GDM1 (cell line): ENCODE data around the gene COQ4.
A peak's percentile ranks its signal among the peaks of the same experiment; 100 is the strongest.

ENCODE experiments used
- DNase-seq: peaks from one replicate; lab custom pipeline; 2025; lab: John Stamatoyannopoulos, UW

The COQ4 gene

DNA sequence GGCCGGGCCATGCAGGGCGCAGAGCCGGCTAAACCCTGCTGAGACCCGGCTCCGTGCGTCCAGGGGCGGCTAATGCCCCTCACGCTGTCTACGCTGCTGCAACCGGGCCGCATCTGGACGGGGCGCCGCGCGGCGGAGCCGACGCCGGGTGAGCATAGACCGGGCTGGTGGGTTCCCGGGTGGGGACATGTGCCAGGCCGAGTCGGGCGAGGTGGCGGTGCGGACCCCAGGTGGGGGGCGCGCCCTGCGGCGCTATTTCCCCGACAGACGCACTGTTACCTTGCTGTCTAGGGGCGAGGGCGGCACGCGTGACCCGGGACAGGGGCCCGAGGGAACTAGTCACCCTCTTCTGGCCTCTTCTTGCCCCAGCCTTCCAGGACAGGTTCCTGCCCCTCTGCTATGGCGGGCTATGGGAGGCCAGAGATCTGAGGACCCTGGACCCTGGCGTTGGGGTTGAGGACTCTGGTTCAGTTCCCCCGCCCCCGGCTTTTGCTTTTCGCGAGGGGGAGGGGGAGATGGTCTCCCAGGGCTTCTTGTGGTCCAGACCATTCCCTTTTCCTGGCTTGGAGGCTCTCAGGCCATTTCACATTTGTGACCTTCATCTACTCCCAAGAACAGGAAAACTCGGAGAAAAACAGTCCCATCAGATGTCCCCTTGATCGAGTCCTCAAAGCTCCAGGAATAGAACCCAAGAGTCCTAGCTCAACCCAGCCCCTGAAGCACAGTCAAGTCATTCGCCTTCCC is 18.2 kb downstream of the COQ4 start:
- DNase-seq = no peak

DNA sequence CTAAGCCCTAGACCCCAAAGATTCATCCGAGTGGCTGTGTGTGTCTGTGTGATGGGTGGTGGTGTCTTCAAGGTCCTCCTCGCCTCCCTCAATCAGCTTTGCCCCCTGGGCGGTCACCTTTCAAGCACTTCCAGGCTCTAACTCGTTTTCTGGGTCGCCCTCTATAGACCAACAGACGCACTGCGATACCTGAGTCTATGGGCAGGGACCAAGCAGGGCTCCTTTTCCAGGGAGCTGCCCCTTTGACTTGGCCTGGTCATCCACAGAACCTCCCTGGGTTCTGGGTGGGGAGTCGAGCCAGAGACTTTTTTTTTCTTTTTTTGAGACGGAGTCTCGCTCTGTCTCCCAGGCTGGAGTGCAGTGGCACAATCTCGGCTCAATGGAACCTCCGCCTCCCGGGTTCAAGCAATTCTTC is 18.8 kb downstream of the COQ4 start:
- peak; percentile 42 for DNase-seq

DNA sequence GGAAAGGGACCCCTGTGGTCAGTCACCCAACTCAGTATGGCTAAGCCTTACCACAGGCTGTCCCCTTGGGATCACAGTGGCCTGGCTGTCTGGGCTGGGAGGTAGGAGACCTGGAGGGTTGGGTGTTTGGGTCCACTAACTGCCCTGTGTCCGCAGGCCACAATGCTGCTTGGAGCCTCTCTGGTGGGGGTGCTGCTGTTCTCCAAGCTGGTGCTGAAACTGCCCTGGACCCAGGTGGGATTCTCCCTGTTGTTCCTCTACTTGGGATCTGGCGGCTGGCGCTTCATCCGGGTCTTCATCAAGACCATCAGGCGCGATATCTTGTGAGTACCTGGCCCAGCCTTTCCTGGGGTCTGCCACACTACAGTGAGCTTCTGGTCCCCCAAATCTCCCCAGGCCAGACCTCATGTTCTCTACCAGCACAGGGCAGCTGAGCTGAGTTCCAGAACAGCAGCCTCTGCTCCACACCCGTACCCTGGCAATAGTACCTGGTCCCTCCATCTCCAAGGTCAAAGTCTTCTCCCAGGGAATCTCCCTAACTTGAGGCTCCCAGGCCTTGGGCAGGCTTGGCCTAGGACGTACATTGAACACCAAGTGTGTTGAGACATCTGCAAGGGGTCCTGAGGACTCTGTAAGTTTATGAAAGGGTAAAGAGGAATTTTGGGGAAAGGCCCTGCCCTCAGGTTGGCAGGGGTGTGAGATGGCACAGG is 20.5 kb downstream of the COQ4 start:
- DNase-seq = no peak

DNA sequence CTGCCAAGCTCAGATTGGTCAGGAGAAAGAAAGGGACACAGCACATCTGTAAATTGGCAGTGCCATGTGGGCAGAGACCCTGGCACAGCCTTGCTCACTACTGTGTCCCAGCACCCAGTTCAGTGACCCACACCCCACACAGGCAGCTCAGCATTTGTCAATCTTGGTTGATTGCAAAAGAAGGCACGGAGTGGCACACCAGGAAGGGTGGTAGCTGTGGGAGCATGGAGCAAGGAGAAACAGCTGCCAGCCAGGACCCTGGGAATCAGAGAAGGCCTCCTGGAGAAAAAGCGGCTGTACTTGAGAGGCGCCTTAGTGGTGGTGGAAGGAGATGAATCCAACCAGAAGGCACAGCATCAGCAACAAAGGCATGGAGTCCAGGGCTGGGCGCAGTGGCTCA is 21.2 kb downstream of the COQ4 start:
- DNase-seq = no peak

DNA sequence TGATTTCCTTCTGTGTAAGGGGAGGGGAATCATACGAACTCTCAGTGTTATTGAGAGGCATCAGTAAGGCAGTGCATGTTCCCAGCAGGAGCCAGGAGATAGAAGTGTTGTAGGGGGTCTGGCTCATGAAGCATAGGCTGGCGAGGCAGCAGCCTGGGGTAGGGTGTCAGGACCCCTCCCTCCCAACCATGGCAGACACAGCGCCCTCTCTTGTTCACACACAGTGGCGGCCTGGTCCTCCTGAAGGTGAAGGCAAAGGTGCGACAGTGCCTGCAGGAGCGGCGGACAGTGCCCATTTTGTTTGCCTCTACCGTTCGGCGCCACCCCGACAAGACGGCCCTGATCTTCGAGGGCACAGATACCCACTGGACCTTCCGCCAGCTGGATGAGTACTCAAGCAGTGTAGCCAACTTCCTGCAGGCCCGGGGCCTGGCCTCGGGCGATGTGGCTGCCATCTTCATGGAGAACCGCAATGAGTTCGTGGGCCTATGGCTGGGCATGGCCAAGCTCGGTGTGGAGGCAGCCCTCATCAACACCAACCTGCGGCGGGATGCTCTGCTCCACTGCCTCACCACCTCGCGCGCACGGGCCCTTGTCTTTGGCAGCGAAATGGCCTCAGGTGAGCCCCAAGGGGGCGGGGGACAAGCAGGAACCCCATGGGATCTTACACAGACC is 22.4 kb downstream of the COQ4 start:
- no peak for DNase-seq

DNA sequence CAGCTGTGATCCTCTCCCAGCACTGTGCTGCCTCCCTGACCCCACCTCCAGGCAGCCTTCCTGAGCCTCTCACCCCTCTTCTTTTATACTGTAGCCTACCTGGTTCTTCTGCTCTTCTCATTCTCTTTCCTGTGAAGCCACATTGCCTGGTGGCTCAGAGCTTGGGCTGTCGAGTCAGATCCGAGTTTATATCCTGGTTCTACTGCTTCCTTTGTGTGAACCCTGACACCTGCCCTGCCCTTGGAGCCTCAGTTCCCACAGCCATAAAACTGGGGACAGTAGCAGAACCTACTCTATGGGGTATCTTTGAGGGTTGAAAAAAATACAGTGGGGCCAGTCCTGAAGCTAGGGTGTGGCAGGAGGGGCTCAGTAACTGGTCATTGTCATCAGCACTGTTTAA is 26.5 kb downstream of the COQ4 start:
- DNase-seq = no peak

DNA sequence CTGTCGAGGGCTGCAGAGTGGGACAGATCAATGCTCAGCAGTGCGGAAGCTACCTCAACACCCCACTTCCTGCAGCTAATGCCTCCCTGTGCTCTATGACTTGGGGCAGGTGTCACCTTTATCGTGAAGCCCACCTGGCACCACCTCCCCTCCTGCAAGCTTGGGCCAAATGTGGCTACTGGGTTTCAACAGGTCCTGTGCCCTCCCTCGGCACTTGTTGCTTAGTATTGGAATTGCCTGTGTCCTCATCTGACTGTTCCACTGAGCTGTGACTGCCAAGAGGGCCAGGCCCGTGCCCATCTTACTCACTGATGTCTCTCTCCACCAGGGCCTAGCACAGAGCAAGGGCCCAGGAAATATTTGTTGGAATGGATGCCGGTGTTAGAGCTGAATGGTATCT is 27.1 kb downstream of the COQ4 start:
- DNase-seq = no peak

DNA sequence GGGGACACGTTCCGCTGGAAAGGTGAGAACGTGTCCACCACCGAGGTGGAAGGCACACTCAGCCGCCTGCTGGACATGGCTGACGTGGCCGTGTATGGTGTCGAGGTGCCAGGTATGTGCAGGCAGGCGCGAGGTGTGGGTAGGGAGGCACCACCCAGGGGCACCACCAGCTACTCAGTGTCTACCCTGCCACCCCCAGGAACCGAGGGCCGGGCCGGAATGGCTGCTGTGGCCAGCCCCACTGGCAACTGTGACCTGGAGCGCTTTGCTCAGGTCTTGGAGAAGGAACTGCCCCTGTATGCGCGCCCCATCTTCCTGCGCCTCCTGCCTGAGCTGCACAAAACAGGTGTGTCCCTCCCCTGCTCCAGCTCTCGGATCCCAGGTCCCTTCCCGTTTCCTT is 32.8 kb downstream of the COQ4 start:
- DNase-seq = no peak

DNA sequence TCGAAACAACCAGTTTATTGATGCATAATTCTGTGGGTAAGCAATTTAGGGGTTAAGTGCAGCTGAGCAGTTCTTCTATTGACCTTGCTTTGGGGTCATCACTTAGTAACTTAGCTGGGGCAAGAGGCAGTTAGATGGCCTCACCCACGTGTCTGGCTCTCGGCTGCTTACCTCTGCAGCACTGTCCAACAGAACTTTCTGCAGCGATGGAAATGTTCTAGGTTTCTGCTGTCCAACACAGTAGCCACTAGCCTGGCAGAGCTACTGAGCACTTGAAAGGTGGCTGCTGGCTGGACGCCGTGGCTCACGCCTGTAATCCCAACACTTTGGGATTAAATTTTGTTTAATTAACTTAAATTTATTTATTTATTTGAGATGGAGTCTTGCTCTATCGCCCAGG is 35.5 kb downstream of the COQ4 start:
- DNase-seq = no peak

DNA sequence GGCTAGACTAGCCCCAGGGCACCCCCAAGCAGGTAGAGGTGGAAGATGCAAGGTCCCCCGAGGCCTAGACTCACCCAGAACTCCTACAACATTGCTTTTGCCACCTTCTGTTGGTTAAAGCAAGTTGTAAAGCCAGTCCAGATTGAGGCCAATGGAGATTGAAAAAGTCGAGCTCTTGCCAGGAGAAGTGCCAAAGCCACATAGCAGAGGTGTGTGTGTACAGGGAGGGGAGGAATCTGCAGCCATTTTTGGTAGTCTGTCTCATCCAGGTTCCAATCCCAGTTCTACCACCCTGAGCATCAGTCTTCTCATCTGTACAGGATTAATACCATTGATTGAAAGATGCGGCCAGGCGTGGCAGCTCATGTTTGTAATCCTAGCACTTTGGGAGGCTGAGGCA is 36.2 kb downstream of the COQ4 start:
- no peak for DNase-seq

DNA sequence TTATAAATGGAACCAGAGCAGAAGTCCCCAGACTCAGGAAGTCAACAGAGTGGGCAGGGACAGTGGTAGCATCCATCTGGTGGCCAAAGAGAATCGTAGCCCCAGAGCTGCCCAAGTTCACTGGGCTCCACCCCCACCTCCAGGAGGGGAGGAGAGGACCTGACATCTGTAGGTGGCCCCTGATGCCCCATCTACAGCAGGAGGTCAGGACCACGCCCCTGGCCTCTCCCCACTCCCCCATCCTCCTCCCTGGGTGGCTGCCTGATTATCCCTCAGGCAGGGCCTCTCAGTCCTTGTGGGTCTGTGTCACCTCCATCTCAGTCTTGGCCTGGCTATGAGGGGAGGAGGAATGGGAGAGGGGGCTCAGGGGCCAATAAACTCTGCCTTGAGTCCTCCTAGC is 38.2 kb downstream of the COQ4 start:
- no peak for DNase-seq

DNA sequence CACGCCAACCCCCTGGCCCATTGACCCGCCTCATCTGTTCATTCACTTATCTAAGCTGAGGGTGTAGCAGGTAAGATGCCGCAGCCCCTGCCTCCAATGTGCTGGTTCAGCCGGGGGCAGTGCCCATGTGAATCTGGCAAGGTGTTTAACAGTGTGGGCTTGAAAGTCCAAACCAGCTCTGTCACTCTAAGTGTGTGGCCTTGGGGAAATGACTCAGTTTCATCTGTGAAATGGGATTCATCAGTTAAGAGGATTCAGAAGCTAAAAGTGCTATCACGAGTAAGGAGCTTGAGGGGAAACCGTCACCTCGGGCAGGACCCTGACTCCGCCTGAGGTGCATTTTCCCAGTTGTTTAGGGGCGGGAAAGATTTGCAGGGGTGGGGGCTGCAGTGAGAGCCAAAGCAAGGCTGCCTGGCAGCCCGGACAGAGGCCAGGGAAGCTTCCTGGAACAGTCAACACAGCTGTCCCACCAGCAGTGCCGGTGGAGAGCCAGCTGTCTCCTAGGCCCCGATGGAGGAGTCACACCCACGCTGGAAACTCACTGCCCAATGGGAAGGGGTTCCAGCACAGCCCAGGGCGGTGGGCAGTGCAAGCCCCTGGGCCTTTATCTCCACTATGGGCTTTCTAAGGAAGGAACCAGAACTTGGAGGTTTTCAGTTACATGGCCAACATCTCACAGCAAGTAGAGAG is 38.8 kb downstream of the COQ4 start:
- no peak for DNase-seq

DNA sequence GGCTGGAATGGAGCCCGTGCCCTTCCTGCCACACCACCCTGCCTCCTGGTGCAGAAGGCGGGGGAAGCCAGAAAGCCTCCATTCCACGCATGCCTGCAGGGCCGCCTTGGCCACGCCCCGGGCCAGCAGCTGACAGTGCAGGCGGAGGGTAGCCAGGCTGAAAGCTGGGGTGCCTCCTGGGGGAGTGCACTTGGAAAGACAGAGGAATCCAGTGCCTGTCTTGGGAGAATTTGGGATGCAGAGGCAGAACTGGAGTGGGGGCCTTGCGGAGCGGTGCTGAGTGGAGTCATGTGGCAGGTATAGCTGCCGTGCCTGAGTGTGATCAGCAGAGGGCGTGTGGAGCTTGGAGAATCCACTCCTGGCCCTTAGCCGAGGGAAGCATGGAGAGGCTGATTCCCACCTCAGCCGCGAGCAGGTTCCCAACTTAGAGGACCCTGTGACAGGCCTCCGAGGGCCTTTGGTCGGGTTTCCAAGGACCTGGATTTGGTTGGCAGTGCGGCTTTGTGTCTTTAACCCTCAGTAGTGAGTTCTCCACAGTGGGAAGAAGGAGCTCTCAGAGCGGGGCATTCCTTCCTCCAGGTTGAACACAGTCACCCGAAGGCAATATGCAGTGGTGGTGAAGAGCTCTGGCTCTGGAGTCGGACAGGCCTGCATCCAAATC is 39.5 kb downstream of the COQ4 start:
- peak; percentile 54 for DNase-seq

DNA sequence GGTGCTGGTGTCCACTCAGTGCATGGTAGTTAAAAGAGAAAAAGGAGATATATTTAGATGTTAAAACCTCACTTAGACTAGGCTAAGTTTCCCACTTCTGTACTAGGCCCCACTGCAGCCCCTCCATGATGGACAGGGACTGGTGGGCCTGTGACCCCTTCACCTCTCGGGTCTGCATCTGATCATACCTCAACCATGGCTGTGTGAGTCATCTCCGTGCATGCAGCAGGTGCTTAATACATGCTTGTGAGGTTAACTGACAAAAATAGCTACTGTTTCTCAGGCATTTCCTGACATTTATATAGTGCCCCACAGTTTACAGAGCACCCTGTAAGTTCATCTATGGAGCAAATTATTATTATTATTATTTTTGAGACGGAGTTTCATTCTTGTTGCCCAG is 40.1 kb downstream of the COQ4 start:
- no peak for DNase-seq

DNA sequence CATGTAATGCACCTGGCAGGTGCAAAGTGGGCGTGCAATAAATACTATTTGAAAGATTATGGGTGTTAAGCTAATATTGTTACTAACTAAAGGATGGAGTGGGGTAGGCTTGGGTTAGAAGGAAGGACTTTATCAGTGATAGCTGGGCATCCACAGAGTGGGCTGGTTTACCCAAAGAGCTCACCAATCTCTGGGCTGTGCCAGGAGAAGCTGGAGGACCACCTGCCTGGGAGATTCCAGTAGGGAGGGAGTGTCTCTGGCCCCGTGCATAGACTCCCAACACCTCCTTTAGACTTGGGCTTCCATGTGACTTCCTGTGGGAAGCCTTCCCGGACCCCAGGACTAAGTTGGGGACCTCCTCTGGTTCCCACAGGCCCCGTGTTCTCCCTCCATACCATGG is 42.9 kb downstream of the COQ4 start:
- DNase-seq = no peak

DNA sequence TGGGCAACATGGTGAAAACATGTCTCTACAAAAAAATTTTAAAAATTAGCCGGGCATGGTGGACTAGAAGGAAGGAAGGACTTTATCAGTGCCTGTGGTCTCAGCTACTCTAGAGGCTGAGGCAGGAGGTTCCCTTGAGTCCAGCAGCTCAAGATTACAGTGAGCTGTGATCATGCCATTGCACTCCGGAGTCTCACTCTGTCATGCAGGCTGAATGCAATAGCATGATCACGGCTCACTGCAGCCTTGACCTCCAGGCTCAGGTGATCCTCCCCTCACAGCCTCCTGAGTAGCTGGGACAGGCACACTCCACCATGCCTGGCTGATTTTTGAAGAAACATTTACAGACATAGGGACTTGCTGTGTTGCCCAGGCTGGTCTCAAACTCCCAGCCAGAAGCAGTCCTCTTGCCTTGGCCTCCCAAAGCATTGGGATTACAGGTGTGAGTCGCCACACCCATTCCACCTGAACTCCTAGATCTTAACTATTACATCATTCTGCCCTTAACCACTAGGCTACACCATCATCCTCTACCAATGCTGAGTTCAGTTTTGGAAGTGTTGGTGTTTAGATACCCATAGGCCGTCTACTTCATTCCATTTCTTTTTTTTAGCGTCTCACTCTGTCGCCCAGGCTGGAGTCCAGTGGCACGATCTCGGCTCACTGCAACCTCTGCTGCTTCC is 46.5 kb downstream of the COQ4 start:
- no peak for DNase-seq

DNA sequence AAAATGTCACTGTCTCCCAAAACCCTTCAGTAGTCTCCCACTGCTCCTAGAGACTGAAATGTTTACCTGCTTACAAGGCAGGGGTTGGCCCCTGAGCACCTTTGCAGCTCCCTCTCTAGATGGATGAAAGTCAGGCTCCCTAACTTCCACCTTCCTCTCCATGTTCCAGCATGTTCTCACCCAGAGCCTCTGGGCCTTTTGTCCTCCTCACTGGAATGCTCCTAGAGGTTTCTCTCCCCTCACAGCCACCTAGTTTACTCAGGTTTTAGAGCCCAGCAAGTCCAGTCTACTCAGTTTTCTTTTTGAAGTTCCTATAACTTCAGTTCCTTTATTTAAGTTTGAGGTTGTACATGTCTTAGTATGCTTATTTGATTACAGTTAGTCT is 47.7 kb downstream of the COQ4 start:
- no peak for DNase-seq

DNA sequence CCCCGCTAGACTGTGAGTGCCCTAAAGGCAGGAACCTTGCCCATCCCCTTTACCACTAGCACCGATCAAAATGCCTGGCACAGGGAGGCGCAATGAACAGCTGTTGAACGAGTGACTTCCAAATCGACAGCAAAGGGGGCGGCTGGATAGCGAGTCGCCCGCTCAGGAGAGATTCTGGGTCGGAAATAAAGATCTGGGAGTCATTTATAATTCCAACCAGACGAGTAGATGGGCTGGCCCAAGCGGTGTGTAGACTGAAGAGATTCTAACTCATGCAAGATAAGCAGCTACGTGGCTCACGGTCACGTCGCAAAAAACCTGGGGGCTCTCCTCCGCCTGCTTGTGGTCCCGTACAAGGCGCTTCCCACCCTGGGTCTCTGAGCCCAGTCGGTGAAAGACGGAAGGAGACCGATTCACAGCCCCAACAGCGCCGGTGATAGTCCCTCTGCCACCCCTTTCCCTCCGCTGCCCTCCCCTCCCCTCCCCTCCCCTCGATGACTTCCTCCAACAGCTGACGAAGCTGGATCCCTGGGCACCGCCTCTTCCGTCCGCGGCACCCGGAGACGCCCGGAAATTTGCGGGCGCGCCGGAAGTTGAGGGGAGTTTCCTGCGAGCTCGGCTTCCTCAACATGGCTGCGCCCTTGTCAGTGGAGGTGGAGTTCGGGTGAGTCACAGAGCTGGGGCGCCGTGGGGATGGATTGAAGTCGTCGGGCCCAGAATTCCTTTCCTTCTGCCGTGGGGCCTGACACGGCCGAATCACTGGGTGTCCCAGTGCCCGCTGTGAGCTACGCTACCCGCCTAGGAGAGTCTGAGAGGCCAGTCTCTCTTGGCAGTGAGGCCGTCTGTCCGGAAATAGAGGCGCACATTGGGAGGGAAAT is 48.4 kb downstream of the COQ4 start, which contains the start of gene URM1:
Gene URM1, plus strand, starts transcription at position 623 of the 878 bp plus-strand sequence. Its CDS starts 7 bp downstream, at position 630.
- peak; percentile 93 for DNase-seq

DNA sequence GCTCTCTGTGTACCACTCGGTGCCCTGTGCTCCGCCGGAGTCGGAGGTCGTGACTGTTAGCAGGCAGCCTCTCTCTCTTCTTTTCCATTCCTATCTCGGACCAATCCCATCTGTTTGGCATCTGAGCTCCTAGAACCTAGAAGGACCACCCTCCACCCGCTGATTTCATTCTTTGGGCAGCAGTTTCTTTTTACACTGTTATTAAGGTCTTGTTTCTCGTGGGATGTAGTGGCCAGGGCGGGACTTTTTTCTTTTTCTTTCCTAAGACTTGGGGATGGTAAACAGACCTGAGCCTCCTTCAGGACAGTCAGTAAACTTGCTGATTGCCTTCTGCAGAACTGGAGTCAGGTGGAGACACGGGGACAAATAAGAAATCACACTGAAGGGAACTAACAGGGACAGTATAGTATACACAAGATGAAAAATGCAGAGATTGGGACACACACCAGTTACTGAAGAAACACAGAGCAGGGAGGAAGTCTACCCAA is 49.0 kb downstream of the COQ4 start:
- DNase-seq = no peak

DNA sequence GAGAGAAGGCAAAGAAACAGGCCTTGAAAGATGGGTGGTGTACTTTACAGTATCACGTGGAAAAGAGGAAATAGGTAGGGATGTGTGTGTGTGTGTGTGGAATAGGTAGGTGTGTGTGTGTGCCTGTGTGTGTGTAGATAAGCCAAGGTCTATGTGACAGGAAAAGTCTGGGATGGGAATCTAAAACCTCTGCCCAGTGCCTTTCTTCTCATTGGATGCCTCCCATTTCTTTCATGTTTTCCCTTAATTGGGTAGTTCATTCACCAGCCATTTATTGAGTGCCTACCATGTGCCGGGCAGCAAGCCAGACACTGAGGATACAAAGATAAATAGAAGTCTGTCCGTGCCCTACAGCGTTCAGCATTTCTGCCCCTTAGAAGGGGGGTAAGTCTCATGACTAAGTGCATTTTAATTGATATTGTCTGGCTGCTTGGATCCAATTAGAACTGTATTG is 49.6 kb downstream of the COQ4 start:
- DNase-seq = no peak
